Peyer's patch (tissue), 4 donors: ENCODE measurements around the gene CAPN5.

Experiments used
- POLR2A ChIP-seq, 2 donors: fragments of 450-650 bp; IDR thresholded peaks; one replicate each; pipeline ENCODE4 v1.5.1; 2017; ENCODE audit warnings: antibody characterized with exemption in 2 of 2, mild to moderate bottlenecking in 2 of 2, moderate library complexity in 2 of 2
- TF ChIP-seq, protein P1 (sequence below), 6 experiments: fragments of 450-650 bp in 4 of 6; fragments of 200-600 bp in 2 of 6; sonication (generic) in 1 of 6; IDR thresholded peaks; one replicate each; pipeline ENCODE4 v1.5.1; 2017 to 2019; ENCODE audit warnings: antibody characterized with exemption in 6 of 6, mild to moderate bottlenecking in 3 of 6, moderate library complexity in 1 of 6

DNA sequence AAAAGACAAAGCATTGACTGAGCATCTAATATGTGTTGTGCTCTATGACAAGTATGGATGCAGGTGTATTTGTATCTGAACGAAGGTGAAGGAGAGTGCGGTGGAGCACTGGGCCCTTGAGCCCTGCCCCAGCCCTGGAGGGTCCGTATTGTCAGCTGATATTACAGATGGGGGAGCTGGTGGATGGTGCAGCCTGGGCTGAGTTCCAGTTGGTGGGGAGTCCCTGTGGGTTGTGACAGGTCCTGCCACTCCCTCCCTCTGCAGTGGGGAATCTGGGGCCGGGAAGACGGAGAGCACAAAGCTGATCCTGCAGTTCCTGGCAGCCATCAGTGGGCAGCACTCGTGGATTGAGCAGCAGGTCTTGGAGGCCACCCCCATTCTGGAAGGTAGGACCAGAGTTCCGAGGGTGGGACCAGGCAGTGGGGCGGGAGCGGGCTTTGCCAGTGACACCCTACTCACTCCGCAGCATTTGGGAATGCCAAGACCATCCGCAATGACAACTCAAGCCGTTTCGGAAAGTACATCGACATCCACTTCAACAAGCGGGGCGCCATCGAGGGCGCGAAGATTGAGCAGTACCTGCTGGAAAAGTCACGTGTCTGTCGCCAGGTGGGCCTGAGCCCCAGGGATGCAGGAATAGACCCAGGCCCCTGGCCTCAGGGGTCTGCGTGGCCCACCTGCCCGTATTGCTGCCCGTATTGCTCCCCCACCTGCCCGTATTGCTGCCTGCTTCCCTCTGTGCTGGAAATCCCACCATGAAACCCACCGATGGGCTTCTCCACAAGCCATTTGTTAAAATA, 89.8 kb downstream of the CAPN5 start:
- TF ChIP-seq, protein P1, sequence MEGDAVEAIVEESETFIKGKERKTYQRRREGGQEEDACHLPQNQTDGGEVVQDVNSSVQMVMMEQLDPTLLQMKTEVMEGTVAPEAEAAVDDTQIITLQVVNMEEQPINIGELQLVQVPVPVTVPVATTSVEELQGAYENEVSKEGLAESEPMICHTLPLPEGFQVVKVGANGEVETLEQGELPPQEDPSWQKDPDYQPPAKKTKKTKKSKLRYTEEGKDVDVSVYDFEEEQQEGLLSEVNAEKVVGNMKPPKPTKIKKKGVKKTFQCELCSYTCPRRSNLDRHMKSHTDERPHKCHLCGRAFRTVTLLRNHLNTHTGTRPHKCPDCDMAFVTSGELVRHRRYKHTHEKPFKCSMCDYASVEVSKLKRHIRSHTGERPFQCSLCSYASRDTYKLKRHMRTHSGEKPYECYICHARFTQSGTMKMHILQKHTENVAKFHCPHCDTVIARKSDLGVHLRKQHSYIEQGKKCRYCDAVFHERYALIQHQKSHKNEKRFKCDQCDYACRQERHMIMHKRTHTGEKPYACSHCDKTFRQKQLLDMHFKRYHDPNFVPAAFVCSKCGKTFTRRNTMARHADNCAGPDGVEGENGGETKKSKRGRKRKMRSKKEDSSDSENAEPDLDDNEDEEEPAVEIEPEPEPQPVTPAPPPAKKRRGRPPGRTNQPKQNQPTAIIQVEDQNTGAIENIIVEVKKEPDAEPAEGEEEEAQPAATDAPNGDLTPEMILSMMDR (IDR thresholded peaks at IDR 0.05) = no peak
- TF ChIP-seq POLR2A (IDR thresholded peaks at IDR 0.05) = no peak
